NCI-H774 (cell line): Measurements from ENCODE around the gene A1CF.

ENCODE experiments used
- DNase-seq: peaks from one replicate; lab custom pipeline; 2025; lab: John Stamatoyannopoulos, UW

A1CF gene

DNA sequence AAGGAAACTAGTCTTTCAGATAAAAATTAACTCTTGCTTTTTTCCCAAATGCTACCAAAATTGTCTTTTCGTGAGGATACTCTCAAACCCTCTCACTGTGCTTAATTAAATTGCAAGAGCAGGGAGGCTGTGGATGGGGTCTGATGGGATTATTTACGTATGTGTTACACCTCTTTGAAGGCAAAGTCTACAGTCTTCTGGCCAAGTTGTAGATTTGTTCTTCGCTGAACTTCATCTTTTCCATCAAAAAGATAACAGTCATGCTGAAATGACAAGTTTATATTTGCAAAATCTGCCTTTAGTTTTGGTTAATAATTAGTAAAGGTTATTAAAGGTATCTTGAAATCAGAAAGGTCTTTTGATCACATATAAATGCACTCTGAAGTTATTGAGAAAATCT lies 22.7 kb downstream of the A1CF start:
- no peak for DNase-seq

DNA sequence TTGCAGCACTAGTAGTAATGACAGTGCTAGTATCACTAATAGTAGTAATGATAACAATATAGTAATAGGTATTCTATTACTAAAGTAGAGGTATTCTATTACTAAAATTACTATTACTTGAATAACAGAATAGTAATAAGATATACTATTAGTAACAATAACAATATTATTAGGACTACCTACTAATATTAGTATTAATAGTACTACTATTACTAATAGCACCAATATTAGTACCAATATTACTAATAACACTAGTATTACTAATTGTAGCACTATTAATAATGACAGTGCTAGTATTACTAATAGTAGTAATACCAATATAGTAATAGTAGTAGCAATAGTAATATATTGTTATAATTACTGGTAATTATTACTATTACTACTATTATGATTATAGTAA lies 24.1 kb downstream of the A1CF start:
- DNase-seq: no peak

- DNase-seq: no peak
These were observed 27.8 kb downstream of the A1CF start for GRCh38 chr10:50857579-50857978.

DNA sequence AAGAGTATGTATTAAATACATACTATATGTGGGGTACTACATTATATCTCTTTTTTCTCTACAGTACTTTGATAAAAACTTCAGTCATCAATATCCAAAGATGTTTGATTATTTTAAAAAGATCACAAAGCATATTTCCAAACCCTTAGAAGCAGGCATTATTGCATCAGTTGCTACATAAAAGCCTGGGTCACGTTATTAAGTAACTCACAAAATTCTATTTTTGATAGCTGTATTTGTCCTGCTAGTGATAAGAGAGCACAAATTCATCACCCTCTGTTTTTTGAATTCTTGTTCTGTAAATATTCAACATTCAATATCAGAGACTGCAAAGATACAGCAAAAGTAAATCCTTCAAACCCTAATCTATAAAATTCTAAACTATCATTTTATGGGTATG lies 30.0 kb downstream of the A1CF start:
- no peak for DNase-seq

DNA sequence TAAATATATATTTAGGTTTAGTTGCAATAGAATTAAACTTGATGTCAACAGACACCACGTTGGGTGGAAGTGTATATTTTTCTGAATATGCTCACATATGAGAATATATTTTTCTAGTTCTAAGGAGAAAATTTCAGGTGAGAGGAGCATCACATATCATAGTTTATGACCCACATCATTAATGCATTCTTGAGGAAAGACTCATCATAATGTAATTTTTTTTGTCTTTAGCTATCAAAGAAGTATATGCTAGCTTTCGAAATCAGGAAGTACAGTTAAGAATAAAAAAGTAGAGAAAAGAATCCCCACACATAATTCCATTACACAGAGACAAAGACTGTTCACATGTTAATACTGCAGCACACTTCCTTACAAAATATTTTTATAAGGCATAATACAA lies 30.4 kb downstream of the A1CF start:
- DNase-seq: no peak

- no peak for DNase-seq
These were observed 31.9 kb downstream of the A1CF start for GRCh38 chr10:50853557-50853956.

- no peak for DNase-seq
These were observed 33.3 kb downstream of the A1CF start for GRCh38 chr10:50851884-50852671.

DNA sequence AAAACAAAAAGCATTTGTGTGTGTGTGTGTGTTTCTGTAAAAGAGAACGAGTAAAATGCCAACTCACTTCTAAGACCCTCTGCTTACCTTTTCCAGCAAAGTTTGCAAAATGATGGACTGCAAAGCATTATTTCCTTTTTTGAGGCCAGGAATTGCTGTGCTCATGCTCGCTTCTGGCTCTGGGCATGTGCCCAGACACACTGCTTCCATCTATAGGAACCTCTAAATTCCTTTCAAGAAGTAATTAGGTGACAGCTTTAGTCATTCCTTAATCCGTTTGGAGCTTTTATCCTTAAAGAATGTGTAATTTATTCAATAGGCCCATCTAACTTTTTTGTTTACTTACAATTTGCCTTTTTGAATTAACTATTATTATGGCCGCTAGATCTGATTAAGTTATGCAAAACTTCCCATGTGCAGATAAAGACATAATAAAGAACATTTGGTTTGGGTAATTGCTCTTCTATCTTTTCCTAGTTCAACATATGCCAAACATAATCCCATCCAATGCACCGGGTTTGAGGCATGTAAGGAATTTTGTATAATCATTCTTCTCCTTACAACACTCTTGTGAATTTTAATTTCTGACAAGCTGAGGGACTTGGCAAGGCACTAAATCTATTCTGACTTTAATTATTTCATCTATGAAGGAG lies 34.7 kb downstream of the A1CF start:
- DNase-seq: no peak

- no peak for DNase-seq
These were observed 38.7 kb downstream of the A1CF start for GRCh38 chr10:50846753-50847152.

GRCh38 chr10:50837095-50837494 lies 48.3 kb downstream of the A1CF start:
- no peak for DNase-seq

DNA sequence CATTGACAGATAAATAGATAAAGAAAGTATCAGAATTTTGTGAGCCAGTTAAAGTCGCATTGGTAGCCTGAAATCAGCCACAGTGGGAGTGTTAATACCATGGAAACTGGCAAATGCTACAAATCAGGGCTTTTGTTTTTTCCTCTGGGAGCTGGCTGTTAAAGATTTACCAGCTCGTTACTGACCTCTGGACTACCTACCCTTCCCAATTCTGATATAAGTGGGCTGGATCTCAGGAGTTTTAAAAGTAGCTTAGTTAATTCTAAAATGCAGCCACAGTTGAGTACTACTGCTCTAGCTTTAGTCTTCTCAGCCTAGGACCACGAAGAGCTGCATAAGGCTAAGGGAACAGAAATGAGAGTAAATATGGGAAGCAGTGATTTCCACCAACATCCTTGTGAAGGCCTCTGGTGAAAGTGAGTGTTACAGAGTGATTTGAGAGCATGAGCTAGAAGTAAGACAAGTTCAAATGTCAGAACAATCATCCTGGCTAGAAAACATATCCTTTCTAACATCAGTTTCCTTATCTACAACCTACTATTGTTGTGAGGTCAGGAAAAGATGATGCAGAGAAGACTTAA lies 53.2 kb downstream of the A1CF start:
- no peak for DNase-seq

DNA sequence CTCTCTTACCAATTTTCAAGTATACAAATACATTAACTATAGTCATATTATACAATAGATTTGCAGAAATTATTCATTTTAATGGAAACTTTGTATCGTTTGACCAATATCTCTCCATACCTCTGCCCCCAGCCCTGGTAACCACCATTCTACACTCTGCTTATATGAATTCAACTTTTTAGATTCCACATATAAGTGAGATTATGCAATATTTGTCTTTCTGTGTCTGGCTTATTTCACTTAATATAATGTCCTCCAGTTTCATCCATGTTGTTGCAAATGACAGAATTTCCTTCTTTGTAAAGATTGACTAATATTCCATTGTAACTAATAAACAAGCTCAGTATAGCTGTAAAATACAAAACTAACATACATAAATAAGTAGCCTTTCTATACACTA lies 55.4 kb downstream of the A1CF start:
- no peak for DNase-seq

DNA sequence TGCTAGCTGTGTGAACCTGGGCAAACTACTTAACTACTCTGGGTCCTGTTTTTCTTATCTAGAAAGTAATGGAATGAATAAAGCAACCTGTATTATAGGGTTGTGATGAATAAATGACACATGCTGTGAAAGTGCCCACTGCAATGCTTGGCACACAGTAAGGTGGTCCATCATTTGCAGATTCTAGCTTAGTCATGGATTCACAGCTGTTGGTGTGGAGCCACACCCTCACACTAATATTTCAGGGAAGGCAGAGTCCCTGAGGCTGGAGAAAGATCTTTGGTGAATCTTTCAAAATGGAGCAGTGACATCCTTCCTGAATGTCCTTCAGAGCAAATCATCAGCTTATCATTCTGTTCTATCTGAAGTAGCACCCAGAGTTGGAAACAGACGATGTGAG lies 60.6 kb downstream of the A1CF start:
- DNase-seq: no peak

GRCh38 chr10:50823789-50824188 lies 61.6 kb downstream of the A1CF start:
- DNase-seq: no peak

- DNase-seq: no peak
These were observed 75.8 kb downstream of the A1CF start for GRCh38 chr10:50809596-50809995.

- no peak for DNase-seq
These were observed 77.3 kb downstream of the A1CF start for GRCh38 chr10:50807851-50808776.

DNA sequence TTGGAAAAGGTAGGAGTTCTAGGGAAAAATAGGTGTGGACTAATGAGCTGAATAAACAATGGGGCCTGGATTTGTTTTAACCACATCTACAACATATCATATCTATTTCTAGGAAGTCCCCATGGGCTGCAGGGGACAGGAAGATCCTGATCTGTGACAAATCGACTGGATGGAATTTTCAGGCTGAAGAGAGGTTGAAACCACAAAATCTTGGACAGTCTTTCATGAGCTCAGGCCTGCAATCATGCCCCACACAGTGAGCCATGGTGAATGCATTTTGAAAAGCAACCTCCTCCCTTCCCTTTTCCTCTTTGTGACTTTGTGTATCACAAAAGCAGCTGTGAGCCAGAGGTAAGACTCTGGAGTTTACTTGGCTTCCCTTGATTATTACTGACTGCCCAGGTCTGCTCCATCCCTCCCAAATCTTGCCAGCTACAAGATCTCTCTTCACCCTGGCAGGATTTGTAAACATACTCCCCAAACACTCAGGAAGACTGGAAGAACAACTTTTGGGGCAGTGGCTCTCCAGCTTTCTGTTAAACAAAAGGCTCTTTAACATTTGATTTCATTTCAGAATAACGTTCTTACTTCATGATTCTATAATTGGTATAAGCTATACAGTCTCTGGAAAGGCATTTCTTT lies 79.3 kb downstream of the A1CF start:
- DNase-seq: no peak

GRCh38 chr10:50799595-50799994 lies 85.8 kb downstream of the A1CF start:
- DNase-seq: no peak

DNA sequence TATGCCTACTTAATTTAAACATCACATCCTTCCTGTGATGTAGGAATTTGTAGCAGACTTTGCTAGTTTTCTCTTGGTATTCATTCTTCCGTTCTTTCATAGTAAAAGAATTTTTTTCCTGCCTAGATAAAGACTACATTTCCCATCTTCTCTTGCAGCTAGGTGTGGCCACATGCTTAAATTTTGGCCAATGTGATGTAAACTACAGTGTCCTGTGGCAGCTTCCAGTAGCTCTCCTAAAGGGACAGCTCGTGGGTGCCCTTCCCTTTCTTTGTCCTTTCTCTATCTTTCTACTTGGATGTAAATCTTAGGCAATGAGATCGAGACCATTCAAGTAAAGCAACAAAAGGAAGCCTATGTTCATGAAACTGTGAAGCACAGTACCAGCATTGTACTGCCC lies 87.1 kb downstream of the A1CF start:
- no peak for DNase-seq

DNA sequence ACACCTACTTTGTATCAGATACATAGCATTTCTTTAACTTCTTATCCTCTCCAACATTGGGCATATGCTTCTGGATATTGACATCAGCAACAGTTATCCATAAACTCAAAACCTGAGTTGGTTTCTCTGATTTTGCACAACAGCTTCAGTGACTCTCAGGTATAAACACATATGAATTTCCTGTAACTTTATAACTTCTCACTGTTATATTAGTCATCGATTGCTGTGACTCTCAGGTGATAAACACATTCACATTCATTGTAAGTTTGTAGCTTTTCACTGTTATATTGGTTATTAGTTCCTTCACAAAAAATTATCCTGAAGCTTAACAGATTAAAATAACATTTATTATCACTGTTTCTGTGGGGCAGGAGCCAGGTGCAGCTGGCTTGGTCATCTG lies 88.7 kb downstream of the A1CF start:
- no peak for DNase-seq

- DNase-seq: no peak
These were observed 90.9 kb downstream of the A1CF start for GRCh38 chr10:50794490-50794889.
